ENCODE results near the gene C3.

The C3 gene

GRCh38 chr19:6693681-6694080 is 26.8 kb downstream of the C3 start:
- no peaks in the 10 kb centered on the region for H4K20me1 ChIP-seq (ENCODE audit: insufficient read depth, low read length)
- TF ChIP-seq CTCF (IDR thresholded peaks at IDR 0.05; ENCODE audit: low read depth, low read length) (no peak), EZH2phosphoT487 (IDR thresholded peaks at IDR 0.05; ENCODE audit: low read depth) (no peak)
- H3K27ac ChIP-seq (ENCODE audit: low read length) = no peak overlapping the region
- no peak overlapping the region for H2AFZ ChIP-seq (ENCODE audit: low read depth, low read length)
- H3K9ac ChIP-seq (ENCODE audit: low read length) = no peak overlapping the region
- no peak overlapping the region for H3K4me3 ChIP-seq (ENCODE audit: low read length)
- H3K4me1 ChIP-seq (ENCODE audit: low read length) = peaks cover 13% of the 10 kb centered on the region
- H3K79me2 ChIP-seq (ENCODE audit: low read length) = no peaks in the 10 kb centered on the region
- peaks cover 14% of the 10 kb centered on the region for H3K27me3 ChIP-seq (ENCODE audit: low read depth, low read length)
- H3K9me3 ChIP-seq (ENCODE audit: insufficient read depth, low read length) = no peaks in the 10 kb centered on the region
- no peak overlapping the region for H3K4me2 ChIP-seq (ENCODE audit: low read length)
- H3K36me3 ChIP-seq (replicated peaks; ENCODE audit: low read depth, low read length) = no peaks in the 10 kb centered on the region

- Histone ChIP-seq H3K27ac (ENCODE audit: low read length) (no peak overlapping the region), H2AFZ (ENCODE audit: low read depth, low read length) (no peak overlapping the region), H3K27me3 (ENCODE audit: low read depth, low read length) (peaks cover 14% of the 10 kb centered on the region), H3K4me2 (ENCODE audit: low read length) (no peak overlapping the region), H4K20me1 (ENCODE audit: insufficient read depth, low read length) (no peaks in the 10 kb centered on the region), H3K36me3 (replicated peaks; ENCODE audit: low read depth, low read length) (no peaks in the 10 kb centered on the region), H3K9ac (ENCODE audit: low read length) (no peak overlapping the region), H3K9me3 (ENCODE audit: insufficient read depth, low read length) (no peaks in the 10 kb centered on the region), H3K4me3 (ENCODE audit: low read length) (no peak overlapping the region), H3K79me2 (ENCODE audit: low read length) (no peaks in the 10 kb centered on the region), H3K4me1 (ENCODE audit: low read length) (peaks cover 8% of the 10 kb centered on the region)
- TF ChIP-seq EZH2phosphoT487 (IDR thresholded peaks at IDR 0.05; ENCODE audit: low read depth) = no peak
- no peak for TF ChIP-seq CTCF (IDR thresholded peaks at IDR 0.05; ENCODE audit: low read depth, low read length)
These were observed 27.4 kb downstream of the C3 start for GRCh38 chr19:6693056-6693471.

- peaks cover 11% of the 10 kb centered on the region for H3K4me1 ChIP-seq (ENCODE audit: low read length)
- no peak overlapping the region for H2AFZ ChIP-seq (ENCODE audit: low read depth, low read length)
- TF ChIP-seq CTCF (IDR thresholded peaks at IDR 0.05; ENCODE audit: low read depth, low read length) (peak; percentile 14; the same call in 1 of the 2 replicates), EZH2phosphoT487 (IDR thresholded peaks at IDR 0.05; ENCODE audit: low read depth) (no peak)
- no peak overlapping the region for H3K27ac ChIP-seq (ENCODE audit: low read length)
- no peak overlapping the region for H3K4me3 ChIP-seq (ENCODE audit: low read length)
- no peaks in the 10 kb centered on the region for H4K20me1 ChIP-seq (ENCODE audit: insufficient read depth, low read length)
- peak overlapping the region; percentile 11; the same call in 1 of the 2 replicates for H3K4me2 ChIP-seq (ENCODE audit: low read length)
- H3K79me2 ChIP-seq (ENCODE audit: low read length) = no peaks in the 10 kb centered on the region
- peaks cover 19% of the 10 kb centered on the region for H3K27me3 ChIP-seq (ENCODE audit: low read depth, low read length)
- no peak overlapping the region for H3K9ac ChIP-seq (ENCODE audit: low read length)
- no peaks in the 10 kb centered on the region for H3K9me3 ChIP-seq (ENCODE audit: insufficient read depth, low read length)
- no peaks in the 10 kb centered on the region for H3K36me3 ChIP-seq (replicated peaks; ENCODE audit: low read depth, low read length)
These were observed 28.4 kb downstream of the C3 start for GRCh38 chr19:6692027-6692426.

GRCh38 chr19:6691342-6691741 is 29.1 kb downstream of the C3 start:
- no peaks in the 10 kb centered on the region for H3K79me2 ChIP-seq (ENCODE audit: low read length)
- H3K27me3 ChIP-seq (ENCODE audit: low read depth, low read length) = peaks cover 23% of the 10 kb centered on the region
- no peaks in the 10 kb centered on the region for H4K20me1 ChIP-seq (ENCODE audit: insufficient read depth, low read length)
- H3K9ac ChIP-seq (ENCODE audit: low read length) = no peak overlapping the region
- no peak for TF ChIP-seq EZH2phosphoT487 (IDR thresholded peaks at IDR 0.05; ENCODE audit: low read depth)
- TF ChIP-seq CTCF (IDR thresholded peaks at IDR 0.05; ENCODE audit: low read depth, low read length) = no peak
- H3K4me1 ChIP-seq (ENCODE audit: low read length) = peaks cover 18% of the 10 kb centered on the region
- no peak overlapping the region for H3K27ac ChIP-seq (ENCODE audit: low read length)
- no peak overlapping the region for H3K4me3 ChIP-seq (ENCODE audit: low read length)
- H3K4me2 ChIP-seq (ENCODE audit: low read length) = no peak overlapping the region
- H3K36me3 ChIP-seq (replicated peaks; ENCODE audit: low read depth, low read length) = no peaks in the 10 kb centered on the region
- H3K9me3 ChIP-seq (ENCODE audit: insufficient read depth, low read length) = no peaks in the 10 kb centered on the region
- H2AFZ ChIP-seq (ENCODE audit: low read depth, low read length) = no peak overlapping the region
